Daoy (cell line): ENCODE measurements around the gene IL18RAP. TPM values are rescaled to one million over a fixed set of nuclear protein-coding genes. Genes with fewer than 3 reads are reported as not detected.

ENCODE experiments used
- DNase-seq: peaks from one replicate; pipeline ENCODE4 v3.0.0-alpha.2; 2015; ENCODE audit warnings: low read depth
- total RNA-seq: library from RNA; depleted of rRNA; stranded (reverse); fragments of >200 nt; shearing (Covaris generic); gene quantifications from 2 replicates; pipeline ENCODE4 v1.2.3, GENCODE V29; 2014; rRNA removed

IL18RAP gene, protein sequence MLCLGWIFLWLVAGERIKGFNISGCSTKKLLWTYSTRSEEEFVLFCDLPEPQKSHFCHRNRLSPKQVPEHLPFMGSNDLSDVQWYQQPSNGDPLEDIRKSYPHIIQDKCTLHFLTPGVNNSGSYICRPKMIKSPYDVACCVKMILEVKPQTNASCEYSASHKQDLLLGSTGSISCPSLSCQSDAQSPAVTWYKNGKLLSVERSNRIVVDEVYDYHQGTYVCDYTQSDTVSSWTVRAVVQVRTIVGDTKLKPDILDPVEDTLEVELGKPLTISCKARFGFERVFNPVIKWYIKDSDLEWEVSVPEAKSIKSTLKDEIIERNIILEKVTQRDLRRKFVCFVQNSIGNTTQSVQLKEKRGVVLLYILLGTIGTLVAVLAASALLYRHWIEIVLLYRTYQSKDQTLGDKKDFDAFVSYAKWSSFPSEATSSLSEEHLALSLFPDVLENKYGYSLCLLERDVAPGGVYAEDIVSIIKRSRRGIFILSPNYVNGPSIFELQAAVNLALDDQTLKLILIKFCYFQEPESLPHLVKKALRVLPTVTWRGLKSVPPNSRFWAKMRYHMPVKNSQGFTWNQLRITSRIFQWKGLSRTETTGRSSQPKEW
- 0.12 TPM in 1 of 2 replicates, not detected in the other for total RNA-seq

DNA sequence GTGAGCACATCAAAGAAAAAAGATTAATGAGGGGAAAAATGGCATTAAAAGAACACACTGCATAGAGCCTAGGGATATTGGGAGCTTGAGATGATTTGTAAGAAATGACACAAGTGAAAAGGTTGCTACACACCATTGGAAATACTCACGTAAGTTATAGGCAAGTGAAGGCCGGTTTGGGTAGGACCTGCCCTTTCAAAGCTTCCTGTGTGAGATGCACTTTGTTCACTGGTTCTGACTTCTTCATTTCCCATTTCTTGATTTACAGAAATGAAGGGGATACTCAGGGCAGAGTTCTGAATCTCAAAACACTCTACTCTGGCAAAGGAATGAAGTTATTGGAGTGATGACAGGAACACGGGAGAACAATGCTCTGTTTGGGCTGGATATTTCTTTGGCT, at the start of gene IL18RAP:
TSS of gene IL18RAP (plus strand) at position 251 of the 400 bp plus-strand sequence. CDS start at position 369, 118 bp downstream.
- no peak for DNase-seq

DNA sequence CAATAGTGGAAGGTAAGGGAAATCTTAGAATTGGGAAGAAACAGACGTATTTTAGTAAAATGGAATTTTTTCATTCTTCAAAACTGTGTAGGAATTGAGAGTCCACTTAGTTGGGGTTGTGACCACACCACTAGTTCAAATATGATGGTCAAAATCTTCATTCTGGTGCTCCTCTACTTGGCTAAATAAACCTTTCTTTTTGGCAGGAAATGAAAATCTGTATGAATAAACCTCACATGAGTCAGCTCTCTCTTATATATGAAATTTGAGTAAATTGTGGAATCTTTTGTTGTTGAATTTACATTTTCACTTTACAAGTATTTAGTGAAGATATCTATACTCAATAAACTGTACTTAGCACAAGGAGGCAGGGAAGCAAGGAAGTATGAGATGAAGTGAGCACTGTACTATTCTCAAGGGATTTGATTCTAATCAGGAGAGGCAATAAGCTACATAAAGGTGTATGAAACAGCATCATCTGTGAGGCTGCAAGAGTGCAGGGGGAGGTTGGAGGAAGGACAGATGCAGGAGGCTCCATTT, 46.8 kb upstream of the IL18RAP start:
- DNase-seq = no peak

DNA sequence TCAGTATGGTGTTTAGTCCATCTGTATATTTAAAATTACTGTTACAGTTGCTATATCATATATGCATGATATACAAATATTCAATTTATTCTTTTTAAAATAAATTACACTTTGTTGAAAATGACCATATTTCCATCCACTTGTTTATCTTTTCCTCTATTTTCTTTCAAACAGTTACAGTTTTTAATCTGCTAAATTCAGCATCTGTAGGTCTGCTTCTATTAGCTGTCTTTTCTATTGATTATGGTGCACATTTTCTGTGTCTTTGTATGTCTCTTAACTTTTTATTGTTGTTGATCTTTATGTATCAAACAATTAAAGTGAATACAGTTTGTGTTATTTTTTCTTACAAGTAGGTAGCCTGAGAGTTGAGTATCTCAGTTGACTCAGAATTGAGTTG, 39.2 kb upstream of the IL18RAP start:
- DNase-seq = no peak

DNA sequence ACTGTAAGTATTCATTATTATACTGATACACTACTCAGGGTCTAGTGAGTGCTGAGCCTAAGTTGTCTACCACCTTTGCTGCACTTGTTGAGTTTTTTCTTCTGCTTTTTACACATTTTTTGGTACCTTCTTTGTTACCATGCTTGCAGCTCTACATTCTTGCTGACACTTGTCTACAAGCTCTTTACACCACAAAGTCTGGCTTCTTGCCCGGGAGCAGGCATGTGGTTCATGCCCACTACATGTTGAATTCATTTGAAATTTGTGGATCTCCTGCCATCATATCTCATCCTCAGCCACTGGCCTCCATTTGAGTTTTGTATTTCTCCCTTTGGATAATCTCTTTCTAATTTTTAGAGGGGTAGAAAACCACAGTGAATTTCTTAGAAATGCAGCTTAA, 37.4 kb upstream of the IL18RAP start:
- DNase-seq = no peak

DNA sequence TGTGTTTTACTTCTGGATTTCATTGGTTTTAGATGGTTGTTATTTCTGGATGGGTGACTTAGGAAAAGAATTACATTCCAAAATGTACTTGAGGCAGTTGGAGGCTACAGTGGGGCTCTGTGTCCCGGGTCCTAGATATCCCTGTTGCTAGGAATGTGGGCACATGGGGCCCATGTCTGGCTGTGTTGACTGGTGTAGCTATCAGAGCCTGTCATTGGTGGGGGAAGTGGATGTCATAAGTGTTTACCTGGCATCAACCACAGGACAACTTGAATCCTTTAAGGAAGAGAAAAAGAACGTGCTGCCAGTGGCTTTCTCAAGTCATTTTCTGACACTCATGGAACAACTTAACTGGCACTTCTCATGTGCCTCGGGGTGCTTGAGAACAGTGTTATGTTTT, 37.0 kb upstream of the IL18RAP start:
- no peak for DNase-seq

DNA sequence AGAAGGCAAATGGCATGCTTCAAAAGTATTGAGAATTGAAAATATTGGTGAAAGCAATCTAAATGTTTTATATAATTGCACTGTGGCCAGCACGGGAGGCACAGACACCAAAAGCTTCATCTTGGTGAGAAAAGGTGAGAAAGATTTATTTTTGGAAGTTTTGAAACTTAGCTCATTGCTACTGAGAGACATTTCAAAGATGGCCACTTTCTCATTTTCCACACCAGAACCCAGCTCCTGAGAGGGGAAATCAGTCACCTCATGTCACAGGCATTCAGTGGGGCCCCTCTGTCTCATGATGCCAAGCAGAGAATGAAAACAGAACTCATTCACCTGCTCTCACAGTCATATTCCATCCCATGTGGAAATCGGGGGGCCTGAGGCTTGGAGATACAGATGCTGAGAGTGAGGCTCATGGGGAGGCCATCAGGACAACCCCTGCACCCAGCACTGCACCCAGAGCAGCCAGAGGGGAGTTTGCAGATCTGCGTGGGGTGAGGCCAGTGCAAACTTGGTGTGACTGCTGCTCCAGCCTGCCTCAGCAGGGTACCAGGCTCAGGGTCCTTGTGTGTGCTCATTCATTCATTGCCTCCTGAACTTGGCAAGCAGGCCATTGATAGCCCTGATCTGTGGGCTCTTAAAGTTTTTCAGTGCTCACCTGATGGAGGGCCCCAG, 36.0 kb upstream of the IL18RAP start:
- DNase-seq = no peak

DNA sequence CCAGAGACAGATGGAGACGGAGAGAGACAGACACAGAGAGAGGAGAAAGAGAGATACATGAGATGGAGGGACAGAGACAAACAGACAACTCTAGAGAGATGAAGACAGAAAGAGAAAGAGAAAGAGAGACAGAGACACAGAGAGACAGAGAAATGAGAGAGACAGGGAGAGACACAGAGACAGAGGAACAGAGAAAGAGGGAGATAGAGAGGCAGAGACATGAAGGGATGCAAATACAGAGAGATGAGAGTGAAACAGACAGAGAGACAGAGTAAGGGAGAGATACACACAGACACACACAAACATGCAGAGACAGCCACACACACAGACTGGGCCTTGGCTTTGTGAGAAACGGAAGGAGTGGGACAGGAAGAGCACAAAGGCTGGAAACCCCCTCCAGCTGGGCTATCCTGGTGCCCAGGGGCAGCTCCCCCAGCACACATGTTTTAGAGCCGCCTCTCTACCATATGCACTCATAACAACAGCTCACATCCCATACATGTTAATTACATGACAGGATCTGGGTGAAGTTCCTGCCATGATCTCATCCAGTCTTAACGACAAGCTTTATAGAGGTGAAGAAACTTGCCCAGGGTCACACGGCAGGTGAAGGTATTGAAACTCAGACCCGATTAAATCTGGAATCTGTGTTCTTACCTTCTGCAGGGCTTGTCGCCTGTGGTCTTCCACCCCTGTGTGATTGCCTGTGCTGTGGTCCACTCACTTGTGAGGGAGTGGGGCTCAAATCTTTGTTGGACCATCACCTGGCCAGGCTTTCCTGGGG, 35.0 kb upstream of the IL18RAP start:
- DNase-seq = peak; percentile 8

DNA sequence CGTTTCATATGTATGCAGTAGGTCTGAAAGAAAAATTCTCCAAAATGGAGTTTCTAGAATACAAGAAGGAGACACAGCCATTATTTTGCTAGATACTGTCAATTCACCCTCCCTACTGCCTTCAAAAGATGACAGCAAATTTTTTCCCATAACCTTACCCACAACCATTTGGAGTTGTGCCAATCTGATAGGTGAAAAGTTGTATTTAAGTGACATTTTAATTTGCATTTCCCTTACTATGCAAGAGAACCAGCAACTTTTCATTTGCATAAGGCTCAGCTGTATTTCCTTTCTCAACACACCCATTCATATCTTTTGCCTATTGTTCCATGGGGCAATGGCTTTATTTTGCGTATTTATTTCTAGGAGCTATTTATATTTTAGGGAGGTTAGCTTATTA, 31.4 kb upstream of the IL18RAP start:
- no peak for DNase-seq

DNA sequence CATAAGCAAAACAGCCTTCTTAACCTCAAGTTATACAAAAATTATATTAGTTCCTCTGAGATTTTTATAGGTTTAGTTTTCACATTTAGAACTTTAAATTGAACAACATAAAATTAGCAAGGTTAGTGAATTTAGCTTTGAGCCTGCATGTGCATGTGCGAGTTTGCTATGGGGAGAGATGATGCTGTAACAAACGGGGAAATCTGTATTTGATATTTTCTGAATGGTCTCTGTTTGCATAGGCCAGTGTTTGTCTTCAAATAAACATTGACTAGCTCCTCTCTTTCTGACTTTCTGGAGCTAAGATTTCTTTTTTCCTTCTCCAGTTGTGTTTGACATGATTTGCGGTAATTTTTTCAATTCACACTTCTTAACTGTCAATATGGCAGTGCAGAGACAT, 30.9 kb upstream of the IL18RAP start:
- DNase-seq = no peak

DNA sequence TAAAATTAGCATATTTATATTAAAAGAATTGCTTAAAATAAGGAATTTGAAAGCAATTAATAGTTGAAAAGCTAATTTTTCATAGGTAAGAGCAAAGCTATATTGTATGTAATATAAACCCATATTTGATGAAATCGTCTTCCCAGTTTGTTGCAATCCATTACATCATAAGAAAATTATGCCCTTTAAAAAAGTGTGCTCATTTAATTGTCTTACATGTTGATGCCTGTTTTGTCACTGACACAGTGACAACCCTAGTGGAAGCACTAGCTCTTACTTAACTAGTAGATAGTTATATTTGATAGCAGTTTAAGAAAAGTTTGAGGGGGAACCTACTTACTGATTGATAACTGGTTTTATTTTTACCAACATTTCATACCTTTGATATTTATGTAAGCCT, 30.0 kb upstream of the IL18RAP start:
- no peak for DNase-seq

DNA sequence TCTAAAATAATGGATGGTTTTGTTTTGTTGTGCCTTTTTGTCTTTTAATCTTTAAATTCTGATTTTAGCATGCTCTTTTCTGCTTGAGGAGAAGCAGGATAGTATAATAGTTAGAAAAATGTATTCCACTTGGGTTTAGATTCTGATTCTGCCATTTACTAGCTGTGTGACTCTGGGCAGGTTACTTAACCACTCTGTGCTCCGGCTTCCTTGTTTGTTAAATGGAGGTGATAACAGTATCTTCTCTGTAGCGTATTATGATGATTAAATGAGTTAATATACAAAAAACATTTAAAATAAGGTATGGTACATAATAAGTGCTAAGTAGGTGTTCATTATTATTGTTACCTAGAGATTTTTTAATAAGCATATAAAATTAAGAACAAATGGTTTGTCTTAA, 26.9 kb upstream of the IL18RAP start:
- DNase-seq = no peak

DNA sequence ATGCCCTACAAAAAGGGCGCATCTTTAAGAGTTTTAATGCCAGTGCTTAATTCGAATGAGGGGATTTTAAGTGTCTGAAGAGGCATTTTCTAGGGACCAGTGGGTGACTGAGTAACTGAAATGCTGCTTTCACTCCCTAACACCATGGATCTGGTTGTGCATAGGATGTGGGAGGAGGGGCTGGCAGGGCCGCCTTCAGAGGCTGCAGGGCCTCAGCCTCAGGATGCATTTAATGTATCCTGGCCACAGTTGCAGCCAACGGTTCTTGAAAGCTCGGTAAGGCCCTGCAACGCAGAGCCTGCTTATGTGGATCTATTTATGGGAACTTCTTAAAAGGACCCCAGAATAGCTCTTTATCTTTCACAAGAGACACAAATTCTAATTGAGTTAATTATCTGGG, 25.8 kb upstream of the IL18RAP start:
- no peak for DNase-seq

DNA sequence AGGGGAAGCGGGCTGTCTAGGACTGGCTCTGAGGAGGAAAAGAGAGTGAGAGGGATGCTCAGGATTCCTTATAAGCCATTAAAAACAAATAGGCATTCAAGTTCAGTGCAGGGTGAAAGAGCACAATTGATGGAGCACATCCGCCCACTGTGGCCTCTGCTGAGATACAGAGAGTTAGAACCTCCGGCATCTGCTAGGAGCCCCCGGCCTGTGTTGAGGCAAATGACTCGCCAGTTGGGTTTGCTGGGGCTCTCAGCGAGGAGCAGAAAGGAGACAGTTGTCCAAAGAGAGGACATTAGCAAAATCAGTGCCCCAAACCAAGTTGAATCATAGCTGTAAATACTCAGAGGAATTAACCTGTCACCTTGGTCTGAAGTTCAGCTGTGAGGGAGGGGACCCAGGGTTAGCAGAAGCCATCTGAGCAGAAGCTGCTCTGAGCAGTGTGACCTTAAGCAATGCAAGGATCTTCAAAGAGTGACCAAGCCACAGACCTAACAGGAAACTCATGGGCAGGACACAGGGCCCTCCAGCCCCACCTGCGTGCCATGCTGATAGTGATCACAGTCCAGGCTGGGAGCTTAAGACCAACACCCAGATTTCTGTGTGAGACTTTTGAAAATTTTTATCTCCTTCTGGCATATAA, 23.3 kb upstream of the IL18RAP start:
- no peak for DNase-seq

DNA sequence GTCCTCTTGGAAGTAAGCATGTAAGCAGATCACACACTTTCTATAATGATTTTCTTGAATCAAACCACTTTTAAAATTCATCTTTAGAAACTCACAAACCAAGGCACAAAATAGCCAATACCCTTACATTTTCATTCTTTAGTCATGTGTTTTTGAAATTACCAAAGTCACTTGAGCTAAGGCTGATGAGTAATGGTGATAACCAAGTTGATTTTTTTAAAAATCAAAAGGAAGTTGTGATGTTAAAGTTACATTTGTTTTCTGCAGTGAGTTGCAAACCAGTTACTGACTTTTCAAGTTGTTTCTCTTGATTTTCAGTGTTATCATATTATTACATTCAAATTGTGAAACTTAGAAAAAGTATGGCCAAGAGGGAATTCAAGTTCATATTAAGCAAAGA, 21.5 kb upstream of the IL18RAP start:
- no peak for DNase-seq

DNA sequence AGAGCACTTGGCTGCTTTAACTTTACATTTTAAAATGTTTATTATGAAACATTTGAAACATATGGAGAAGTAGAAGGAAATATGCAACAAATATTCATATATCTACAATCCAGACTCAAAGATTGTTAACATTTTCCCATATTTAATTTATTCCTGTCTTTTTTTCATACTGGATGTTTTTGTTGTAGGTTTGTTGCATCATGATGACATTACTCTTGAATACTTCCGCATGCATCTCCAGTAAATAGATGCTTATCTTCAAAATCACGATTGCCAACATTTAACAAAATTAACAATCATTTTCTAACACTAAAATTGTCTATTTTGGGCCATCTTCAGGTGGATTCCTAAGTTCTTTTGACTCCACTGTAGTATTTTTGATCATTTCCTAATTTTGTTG, 21.1 kb upstream of the IL18RAP start:
- DNase-seq = no peak

DNA sequence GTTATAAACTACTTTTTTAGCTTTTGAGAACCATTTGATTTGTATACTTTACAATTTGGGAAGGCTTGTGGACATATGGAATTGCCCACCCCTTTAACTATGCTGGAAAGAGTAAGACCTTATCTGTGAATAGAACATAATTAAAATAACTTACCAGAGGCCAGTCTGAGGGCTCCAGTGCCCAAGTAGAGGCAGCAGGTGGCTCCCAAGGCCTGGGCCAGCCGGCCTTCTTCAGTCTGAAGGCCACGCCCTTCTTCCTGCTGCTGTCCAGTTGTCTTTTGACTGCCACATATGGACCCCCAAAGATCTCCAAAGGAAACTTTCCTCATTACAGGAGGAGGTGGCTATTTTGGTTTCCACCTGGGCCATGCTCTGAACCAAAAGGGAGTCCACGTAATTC, 12.0 kb upstream of the IL18RAP start:
- DNase-seq = no peak

DNA sequence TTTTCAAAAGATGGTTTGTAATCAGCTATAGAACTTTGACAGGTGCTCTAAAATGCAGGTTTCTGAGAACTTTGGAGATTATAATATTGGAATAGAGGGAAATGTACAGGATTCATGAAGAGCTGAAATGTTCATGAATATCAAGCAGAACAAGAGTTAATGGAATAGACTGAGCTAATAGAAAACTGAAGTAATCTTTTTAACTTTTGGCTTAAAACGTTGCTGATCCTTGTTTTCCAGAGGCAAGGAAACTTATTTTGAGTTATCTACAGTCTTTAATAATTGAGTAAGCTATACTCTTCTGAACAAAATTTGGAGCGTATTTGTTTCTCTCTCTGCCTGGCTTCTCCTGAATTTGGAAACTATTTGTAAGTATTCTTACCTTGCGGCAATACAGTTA, 10.8 kb upstream of the IL18RAP start:
- no peak for DNase-seq

DNA sequence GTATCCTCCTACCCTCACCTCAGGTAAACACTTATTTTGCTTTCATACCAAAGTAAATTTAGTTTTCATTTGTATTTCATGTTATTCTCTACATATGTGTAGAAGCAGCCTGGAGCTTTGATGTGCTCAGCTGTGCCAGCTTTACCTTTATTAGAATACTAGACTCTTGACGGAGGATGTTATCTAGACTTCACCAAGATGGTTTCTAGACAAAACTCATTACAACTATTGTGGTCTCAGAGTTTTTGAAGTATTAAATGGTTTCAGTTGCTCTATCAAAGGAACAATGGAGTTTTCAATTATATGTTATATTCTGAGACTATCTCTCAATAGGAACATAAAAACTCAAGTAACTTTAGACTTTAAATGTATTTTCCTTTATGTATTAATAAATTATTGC, 5.0 kb upstream of the IL18RAP start:
- DNase-seq = no peak

DNA sequence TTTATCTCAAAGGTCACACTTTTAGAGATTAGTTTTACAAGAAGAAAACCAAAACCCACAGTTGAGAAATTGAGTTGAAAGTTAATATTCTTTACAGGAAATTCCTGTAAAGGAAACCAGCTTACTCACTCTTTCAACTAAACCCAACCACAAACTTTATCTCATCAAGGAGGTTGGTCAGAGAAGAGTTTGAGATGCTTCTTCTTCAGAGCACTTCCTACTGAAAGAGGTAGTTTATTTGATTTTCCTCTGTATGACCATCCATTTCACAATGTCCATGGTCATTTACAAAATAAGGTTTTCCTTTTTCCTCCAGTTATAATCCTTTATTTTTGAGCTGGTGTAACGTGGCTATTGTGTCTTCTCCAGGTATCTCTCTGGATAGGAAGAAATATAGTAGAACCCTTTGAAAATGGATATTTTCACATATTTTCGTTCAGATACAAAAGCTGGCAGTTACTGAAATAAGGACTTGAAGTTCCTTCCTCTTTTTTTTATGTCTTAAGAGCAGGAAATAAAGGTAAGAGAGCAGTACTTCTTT, 4.5 kb upstream of the IL18RAP start:
- peak; percentile 13 for DNase-seq

DNA sequence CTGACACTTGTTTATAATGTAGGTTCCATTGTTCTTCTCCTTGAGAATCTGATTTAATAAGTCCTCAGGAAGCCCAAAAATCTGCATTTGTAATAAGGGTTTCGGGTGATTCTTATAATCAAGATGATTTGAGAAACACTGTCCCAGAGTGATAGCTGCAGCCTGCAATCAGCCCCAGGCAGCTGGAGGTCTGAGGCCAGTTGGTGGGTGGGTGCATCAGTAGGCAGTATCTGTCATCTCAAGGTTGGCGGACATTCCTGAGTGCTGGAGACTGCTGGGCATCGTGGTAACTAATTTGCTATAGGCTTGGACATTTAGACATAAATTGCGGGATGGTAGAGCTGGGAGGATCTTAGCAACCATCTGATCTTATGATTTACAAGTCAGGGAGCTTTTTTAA, 2.7 kb upstream of the IL18RAP start:
- DNase-seq = no peak
